Measurements from ENCODE around the gene ACTR3C. TPM values are rescaled to one million over a fixed set of nuclear protein-coding genes. Genes with fewer than 3 reads are reported as not detected.
A peak's percentile ranks its signal among the peaks of the same experiment; 100 is the strongest.

The ACTR3C gene
- total and polyA plus RNA-seq, 10 of the 15 experiments (the other 5 are each of a cell fraction or from before 2014, with no cell fraction given): 2.0 to 10.2 (median 6.3) TPM

DNA sequence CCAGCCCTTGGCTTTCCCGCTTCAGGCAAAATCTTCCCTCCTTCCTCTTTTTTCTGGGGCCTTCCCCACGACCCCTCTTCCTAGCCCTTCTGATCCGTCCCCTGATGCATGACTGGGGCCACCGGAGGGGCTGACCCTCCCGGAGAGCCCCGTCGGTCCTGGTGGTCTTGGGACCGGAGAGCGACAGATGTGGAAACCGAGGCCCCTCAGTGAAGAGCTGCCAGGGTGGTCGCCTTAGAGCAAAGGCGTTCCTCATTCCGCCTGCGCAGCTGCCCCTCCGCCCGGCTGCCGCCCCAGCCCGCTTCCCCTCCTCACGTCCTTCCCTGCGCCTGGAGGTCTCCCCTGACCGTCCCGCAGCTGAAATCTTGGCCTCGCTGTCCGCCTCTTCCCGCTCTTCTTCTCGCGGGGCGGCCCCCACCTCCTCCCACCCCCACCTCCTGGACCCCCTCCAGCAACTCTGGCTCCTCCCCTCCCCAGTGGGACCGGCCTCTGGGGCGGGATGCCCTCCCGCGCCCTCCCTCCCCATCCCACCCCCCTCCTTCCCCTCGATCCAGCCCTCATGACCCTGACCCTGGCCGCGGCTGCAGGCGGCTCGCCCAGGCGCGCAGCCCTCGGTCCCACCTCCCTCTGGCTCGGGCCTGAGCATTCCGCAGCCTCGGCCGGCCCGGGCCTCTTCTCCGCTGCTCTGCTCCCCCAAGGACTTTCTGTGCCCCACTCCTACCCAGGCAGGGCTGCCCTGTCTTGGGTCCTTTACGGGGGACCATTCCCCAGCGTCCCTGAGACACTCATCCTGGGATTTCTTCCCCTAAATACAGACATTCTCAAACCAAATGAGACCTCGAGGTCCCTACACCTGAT lies 18.1 kb upstream of the ACTR3C start, which contains the start of gene RARRES2:
Gene RARRES2 (minus strand): TSS at position 367 of the 858 bp plus-strand sequence. CDS start 1,020 bp downstream, outside the sequence.
- TF ChIP-seq, protein P1, sequence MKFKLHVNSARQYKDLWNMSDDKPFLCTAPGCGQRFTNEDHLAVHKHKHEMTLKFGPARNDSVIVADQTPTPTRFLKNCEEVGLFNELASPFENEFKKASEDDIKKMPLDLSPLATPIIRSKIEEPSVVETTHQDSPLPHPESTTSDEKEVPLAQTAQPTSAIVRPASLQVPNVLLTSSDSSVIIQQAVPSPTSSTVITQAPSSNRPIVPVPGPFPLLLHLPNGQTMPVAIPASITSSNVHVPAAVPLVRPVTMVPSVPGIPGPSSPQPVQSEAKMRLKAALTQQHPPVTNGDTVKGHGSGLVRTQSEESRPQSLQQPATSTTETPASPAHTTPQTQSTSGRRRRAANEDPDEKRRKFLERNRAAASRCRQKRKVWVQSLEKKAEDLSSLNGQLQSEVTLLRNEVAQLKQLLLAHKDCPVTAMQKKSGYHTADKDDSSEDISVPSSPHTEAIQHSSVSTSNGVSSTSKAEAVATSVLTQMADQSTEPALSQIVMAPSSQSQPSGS (IDR thresholded peaks at IDR 0.05; ENCODE audit: low read length): no peak
- TF ChIP-seq RELA (IDR thresholded peaks at IDR 0.05; ENCODE audit: borderline replicate concordance, partially characterized antibody): no peak
- no peak for TF ChIP-seq POLR2AphosphoS2 (IDR thresholded peaks at IDR 0.05; ENCODE audit: low read depth, low read length)
- no peak for TF ChIP-seq ATF7 (IDR thresholded peaks at IDR 0.05; ENCODE audit: low read depth)
- TF ChIP-seq, protein P2, sequence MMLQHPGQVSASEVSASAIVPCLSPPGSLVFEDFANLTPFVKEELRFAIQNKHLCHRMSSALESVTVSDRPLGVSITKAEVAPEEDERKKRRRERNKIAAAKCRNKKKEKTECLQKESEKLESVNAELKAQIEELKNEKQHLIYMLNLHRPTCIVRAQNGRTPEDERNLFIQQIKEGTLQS (IDR thresholded peaks at IDR 0.05; ENCODE audit: borderline replicate concordance, extremely low read depth, low read depth, low read length): no peak
- no peak for TF ChIP-seq HDAC2 (IDR thresholded peaks at IDR 0.05)
- TF ChIP-seq IKZF2 (IDR thresholded peaks at IDR 0.05): no peak
- no peak for TF ChIP-seq SP1 (IDR thresholded peaks at IDR 0.05; ENCODE audit: low read depth, low read length)
- no peak for TF ChIP-seq ASH2L (IDR thresholded peaks at IDR 0.05; ENCODE audit: borderline replicate concordance, low read depth)
- no peak for TF ChIP-seq RB1 (IDR thresholded peaks at IDR 0.05; ENCODE audit: borderline replicate concordance)
- no peak for TF ChIP-seq TCF12 (IDR thresholded peaks at IDR 0.05; ENCODE audit: low read depth, low read length)
- TF ChIP-seq, protein P3, sequence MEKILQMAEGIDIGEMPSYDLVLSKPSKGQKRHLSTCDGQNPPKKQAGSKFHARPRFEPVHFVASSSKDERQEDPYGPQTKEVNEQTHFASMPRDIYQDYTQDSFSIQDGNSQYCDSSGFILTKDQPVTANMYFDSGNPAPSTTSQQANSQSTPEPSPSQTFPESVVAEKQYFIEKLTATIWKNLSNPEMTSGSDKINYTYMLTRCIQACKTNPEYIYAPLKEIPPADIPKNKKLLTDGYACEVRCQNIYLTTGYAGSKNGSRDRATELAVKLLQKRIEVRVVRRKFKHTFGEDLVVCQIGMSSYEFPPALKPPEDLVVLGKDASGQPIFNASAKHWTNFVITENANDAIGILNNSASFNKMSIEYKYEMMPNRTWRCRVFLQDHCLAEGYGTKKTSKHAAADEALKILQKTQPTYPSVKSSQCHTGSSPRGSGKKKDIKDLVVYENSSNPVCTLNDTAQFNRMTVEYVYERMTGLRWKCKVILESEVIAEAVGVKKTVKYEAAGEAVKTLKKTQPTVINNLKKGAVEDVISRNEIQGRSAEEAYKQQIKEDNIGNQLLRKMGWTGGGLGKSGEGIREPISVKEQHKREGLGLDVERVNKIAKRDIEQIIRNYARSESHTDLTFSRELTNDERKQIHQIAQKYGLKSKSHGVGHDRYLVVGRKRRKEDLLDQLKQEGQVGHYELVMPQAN (conservative IDR thresholded peaks at IDR 0.05): no peak
- no peak for TF ChIP-seq ZZZ3 (IDR thresholded peaks at IDR 0.05; ENCODE audit: control insufficient read depth, insufficient read length, low read depth)
- no peak for TF ChIP-seq JUNB (IDR thresholded peaks at IDR 0.05)
- no peak for TF ChIP-seq SMARCA5 (IDR thresholded peaks at IDR 0.05)
- TF ChIP-seq, protein P4, sequence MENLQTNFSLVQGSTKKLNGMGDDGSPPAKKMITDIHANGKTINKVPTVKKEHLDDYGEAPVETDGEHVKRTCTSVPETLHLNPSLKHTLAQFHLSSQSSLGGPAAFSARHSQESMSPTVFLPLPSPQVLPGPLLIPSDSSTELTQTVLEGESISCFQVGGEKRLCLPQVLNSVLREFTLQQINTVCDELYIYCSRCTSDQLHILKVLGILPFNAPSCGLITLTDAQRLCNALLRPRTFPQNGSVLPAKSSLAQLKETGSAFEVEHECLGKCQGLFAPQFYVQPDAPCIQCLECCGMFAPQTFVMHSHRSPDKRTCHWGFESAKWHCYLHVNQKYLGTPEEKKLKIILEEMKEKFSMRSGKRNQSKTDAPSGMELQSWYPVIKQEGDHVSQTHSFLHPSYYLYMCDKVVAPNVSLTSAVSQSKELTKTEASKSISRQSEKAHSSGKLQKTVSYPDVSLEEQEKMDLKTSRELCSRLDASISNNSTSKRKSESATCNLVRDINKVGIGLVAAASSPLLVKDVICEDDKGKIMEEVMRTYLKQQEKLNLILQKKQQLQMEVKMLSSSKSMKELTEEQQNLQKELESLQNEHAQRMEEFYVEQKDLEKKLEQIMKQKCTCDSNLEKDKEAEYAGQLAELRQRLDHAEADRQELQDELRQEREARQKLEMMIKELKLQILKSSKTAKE (IDR thresholded peaks at IDR 0.05; ENCODE audit: low read depth, poor library complexity, severe bottlenecking): no peak
- Histone ChIP-seq H3K4me1 (ENCODE audit: control insufficient read depth, insufficient read depth, low read length) (peaks cover 8% of the 10 kb centered on the region), H3K36me3 (ENCODE audit: control insufficient read depth in 2 of 2, insufficient read depth in 2 of 2, low read length in 1 of 2) (peaks cover 0 to 7% of the 10 kb centered on the region in 2 experiments; a peak in 2 of 4 replicates), H3K4me3 (no peak within 1 kb of the TSS), H3K79me2 (ENCODE audit: control insufficient read depth, insufficient read depth, low read length) (no peaks in the 10 kb centered on the region), H3K27ac (ENCODE audit: control insufficient read depth, insufficient read depth) (no peak within 1 kb of the TSS), H2AFZ (ENCODE audit: control insufficient read depth, low read depth, low read length) (no peak within 1 kb of the TSS), H3K4me2 (ENCODE audit: control insufficient read depth, insufficient read depth) (0 out of 2 replicates have a peak within 1 kb of the TSS, but pooled peaks have one; percentile 13), H3K9ac (ENCODE audit: control insufficient read depth, insufficient read depth, low read length) (no peak within 1 kb of the TSS), H3K9me3 (replicated peaks; ENCODE audit: control insufficient read depth, insufficient read depth, low read length) (peaks cover 5% of the 10 kb centered on the region; the same call in 2 of the 3 replicates), H3K27me3 (replicated peaks in 1 of 2; ENCODE audit: control insufficient read depth in 2 of 2, insufficient read depth in 2 of 2, low read length in 1 of 2) (peaks cover 0 to 5% of the 10 kb centered on the region in 2 experiments; a peak in 3 of 4 replicates), H4K20me1 (ENCODE audit: control insufficient read depth, insufficient read depth) (no peaks in the 10 kb centered on the region)
- SMC1A ChIA-PET (ENCODE audit: uncharacterized antibody, unreplicated experiment): no interaction called here
- POLR2A ChIA-PET: interaction anchor here (0.6 kb wide), 1 partner anchor 25 kb away, joined by 6 read pairs; no protein-coding TSS in a partner anchor
- DNase-seq (ENCODE audit: low read depth, low spot score) (no peak), ATAC-seq (no peak), FAIRE-seq (no peak)
- CTCF ChIA-PET: interaction anchor here (1.7 kb wide), 1 partner anchor 15 kb away, joined by 4 read pairs; no protein-coding TSS in a partner anchor
- RAD21 ChIA-PET (ENCODE audit: unreplicated experiment): no interaction called here
- no TSS peak for BruUV-seq (replicated peaks)
- in situ Hi-C loops (cut with MboI): no loop called here
- intact Hi-C loops (cut with micrococcal nuclease; ENCODE audit: unreplicated experiment): no loop called here
- 67% methylated on average over 24 of the region's 49 CpGs for WGBS (ENCODE audit: insufficient coverage, insufficient replicate concordance, low lambda C conversion rate, missing lambda C conversion rate)
